NCI-H1930 (cell line): ENCODE measurements around the gene SH3BP2.

Experiments
- DNase-seq, 2 experiments: peaks; one replicate each; lab custom pipeline; 2025; lab: John Stamatoyannopoulos, UW

Gene SH3BP2

GRCh38 chr4:2856266-2856665, 63.4 kb downstream of the SH3BP2 start:
- no peak for DNase-seq

DNA sequence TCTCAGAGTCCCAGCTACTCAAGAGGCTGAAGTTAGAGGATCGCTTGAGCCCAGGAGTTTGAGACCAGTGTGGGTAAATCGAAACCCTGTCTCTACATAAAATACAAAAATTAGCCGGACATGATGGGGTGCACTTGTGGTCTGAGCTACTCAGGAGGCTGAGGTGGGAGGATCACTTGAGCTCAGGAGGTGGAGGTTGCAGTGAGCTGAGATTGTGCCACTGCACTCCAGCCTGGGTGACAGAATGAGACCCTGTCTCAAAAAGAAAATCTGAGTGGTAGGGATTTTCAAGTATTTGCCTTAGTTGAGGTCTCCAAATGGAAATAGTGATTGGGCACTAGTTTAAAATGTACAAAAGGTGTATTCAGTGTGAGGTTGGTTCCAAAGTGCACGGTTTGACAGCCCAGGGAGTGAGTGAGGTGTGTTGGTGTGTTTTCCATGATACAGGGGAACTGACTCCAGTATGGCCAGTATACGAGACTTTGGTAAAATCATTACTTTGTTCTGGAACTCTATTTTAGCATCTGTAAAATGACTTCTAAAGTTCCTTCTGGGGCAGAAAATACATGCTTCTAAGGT, 64.6 kb downstream of the SH3BP2 start:
- DNase-seq, result no peak

- no peak for DNase-seq
These were observed 65.7 kb downstream of the SH3BP2 start for GRCh38 chr4:2858451-2859217.

- no peak for DNase-seq
These were observed 66.6 kb downstream of the SH3BP2 start for GRCh38 chr4:2859514-2859913.

DNA sequence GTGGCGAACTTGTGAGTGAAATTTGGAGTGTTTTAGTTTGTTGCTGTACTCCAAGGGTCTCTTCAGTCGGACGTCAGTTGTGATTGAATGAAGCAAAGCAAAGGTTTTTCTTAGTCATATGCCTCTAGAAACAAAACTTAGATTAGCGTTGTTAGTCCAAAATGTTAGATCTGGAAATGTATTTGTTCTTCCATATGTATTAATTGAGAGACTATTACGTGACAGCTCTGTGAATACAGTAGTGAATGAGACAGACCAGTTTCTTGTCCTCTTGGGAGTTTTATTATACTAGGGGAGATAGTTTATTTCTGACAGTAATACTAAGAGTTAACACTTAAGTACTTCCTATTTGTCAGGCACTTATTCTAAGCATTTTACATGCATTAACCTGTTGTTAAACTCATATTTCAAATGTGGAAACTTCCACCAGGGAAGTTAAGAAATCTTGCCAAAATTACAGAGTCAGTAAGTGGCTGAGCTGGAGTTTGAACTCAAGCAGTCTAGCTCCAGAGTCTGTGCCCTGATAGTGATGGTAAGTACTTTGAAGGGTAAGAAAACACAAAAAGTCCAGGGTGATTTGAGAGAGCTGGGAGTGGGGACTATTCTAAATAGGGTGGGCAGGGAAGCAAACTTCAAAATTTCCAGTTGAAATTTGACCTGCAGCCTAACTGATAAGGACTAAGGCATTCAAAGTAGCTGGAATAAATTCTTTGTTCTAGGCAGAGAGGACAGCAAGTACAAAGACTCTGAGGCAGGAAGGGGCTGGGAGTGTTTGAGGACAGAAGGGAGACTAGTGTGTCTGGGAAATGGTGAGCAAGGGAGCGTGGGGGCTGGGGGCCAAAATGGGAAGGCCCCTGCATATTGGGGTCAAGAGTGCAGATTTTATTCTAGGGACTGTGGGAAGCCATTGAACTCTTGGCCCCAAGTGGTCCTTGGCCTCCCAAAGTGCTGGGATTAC, 67.8 kb downstream of the SH3BP2 start:
- no peak for DNase-seq

DNA sequence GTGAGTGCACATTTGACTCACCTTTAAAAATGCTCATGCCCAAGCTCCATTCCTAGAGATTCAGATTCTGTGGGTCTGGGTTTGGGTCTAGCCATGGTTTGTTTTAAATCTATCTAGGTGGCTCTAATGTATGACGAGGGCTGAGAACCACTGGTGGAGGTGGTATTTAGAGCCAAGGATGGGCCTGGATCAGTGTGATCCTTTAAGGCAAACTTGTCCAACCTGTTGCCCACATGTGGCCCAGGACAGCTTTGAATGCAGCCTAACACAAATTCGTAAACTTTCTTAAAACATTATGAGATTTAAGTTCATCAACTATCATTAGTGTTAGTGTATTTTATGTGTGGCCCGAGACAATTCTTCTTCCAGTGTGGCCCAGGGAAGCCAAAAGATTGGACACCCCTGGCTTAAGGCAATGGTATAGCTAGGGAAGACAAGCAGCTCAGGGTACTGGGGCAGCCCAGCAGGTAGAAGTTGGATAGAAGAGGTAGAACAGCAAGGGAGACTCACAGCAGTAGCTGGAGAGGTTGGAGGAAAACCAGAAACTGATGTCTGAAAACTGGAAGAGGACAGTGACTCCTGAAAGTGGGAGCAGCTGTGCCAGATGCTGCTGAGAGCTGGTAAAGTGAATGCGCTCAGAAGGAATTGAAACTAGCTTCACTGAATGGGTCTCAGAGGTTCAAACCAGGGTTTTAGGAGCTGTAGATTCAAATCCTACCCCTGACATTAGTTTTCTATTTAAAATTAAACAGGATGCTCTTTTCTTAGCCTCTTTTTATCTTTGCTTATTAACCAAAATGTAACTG, 68.9 kb downstream of the SH3BP2 start:
- DNase-seq, result no peak

DNA sequence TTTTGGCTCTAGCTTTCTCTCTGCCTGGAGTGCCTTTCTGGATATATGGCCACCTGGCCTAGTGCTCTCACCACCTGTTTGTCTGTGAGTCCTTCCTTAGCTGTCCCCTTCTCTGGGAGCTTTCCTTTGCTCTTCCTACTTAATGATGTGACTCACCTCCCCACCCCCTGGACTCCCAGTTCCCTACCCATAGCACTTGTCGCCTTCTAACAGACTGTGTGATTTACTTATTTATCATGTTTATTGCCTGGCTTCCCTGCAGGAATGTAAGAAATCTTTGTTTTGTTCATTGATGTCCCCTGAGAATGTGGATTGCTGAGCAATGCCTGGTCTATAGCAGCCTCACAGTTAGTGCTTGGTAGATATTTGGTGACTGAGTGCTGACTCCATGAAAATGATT, 69.6 kb downstream of the SH3BP2 start:
- DNase-seq, result no peak

GRCh38 chr4:2863649-2864048, 70.8 kb downstream of the SH3BP2 start:
- no peak for DNase-seq

DNA sequence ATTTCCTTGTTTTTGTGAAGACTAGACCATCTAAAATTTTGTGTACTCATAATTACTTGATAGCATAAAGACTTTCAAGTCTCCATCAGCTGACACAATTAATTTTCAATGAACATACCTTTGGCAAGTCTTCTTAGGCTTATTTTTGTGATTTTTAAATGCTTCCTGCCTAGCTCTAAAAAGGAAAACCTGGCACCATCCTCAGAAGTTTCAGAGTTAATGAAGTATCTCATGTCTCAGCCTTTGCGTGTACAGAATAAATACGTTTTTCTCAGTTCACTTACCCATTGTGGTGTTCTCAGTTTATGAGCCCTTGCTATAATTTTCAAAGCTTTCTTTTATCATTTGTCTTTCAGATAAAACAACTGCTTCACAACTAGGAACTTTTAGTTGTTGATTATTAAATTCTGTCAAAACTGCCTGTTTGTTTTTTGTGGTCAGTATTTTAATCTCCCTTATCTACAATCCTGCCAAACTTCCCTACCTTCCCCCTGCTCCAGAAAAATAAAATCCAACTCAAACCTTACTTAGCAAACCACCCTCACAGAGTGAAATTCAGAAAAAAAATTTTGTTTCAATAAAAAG, 72.4 kb downstream of the SH3BP2 start:
- DNase-seq, result no peak

GRCh38 chr4:2866160-2866861, 73.4 kb downstream of the SH3BP2 start:
- no peak for DNase-seq

- no peak for DNase-seq
These were observed 74.0 kb downstream of the SH3BP2 start for GRCh38 chr4:2866891-2867290.

DNA sequence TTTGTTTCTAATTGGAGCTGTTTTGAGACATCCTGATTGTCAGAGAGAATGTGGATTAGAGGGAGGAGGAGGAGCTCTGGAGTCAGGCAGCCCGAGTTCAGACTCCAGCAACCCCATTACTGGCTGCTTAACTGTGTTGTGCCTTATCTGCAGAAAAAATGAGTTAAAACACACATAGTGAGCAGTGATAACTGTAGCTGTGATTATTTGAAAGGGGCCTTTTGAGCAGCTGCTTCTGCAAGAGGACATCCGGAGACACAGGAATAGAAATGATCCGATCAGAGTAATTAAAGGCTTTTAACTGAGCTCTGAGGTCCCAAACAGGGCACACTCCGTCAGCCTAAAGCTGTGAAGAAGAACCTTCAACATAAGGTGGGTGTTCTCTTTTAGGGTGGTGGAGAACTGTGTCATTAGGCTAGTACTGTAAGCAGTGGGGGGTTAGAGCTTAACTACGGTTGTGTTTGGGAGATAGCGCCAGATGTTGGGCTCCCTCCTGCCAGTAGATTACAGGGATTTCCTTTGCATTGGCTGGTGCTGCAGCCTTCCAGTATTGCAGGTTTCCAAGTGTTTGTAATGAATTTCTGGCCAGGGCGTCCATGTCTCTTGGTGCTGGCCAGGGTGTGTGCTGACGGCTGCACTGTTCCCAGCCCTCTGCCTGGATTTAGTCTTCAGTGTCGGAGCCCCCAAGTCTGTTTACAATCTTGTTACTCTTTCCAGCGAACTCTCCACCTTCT, 75.0 kb downstream of the SH3BP2 start:
- DNase-seq, result no peak

GRCh38 chr4:2868877-2869487, 76.1 kb downstream of the SH3BP2 start:
- no peak for DNase-seq

DNA sequence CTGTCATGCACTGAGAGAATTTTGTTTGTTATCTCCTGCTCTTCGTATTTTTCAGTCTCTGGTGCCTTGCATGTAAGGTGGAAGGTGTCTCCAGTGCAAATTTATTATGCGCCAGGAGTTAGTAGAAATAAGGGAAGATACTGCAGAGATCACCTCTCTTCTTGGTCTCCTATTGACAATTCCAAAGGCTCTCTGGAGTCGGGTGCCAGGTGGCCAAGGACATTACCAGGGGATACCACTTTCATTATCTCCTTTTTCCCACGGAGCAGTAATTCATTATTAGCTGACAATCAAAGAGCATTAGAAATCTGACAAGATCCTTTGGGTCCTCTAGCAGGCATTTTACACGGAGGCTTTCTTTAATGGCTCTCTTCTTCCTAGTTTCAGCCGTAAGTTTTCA, 76.8 kb downstream of the SH3BP2 start:
- no peak for DNase-seq

- DNase-seq, result no peak
These were observed 77.2 kb downstream of the SH3BP2 start for GRCh38 chr4:2870082-2870481.

DNA sequence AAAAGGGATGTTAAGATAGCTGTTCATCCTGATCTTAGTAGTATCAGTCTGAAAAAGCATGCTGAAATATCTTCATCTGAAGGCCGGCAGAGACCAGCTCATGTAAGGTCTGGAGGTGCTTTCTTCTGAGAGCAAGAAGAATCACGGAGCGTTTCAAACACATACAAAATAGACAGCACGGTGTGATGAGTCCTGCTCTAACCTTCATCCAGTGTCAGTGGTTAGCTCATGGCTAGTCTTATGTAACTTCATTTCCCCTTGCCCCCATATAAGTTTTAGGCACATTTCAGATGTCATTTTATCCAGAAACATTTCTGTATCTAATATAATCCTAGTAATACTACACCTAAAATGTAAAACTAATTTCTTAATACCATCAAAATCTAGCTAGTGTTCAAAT, 78.6 kb downstream of the SH3BP2 start:
- no peak for DNase-seq

GRCh38 chr4:2871911-2872310, 79.0 kb downstream of the SH3BP2 start:
- DNase-seq, result no peak

DNA sequence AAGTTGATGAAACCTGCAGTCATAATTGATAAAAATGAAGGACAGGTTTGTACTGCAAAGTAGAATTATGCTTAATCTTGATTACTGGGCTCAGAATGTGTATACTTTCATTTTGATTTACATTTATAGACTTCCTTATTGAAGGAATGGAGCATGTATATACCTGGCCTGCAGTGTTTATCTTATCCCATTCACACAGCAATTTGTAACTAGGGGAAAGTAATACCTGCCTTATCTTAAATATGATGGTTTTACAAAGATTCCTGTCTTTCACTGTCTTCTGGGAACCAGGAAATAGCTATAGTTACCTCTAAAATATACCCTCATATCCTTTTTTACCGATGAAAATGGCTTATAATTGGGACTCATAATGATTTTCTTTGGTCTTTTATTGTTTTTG, 80.4 kb downstream of the SH3BP2 start:
- DNase-seq, result no peak

GRCh38 chr4:2874861-2875260, 82.0 kb downstream of the SH3BP2 start:
- DNase-seq, result no peak

DNA sequence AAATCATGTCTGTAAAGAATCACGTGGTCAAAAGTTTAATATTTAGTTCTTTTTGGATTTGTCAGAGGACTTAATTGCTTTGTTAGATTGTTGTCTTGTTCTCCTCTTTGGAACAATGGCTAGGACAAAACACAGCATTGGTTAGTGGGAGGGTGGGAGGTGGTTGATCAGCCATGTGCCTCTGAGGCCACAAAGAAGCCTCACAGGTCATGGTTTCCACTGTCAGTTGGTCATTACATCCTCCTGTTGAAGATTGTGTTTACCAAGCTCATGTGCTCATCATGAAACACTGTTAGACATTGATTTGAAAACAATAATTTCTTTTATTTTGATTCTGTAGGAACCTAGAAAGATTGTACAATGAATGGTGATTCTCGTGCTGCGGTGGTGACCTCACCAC, 82.7 kb downstream of the SH3BP2 start:
- DNase-seq, result no peak
